Mesendoderm (in vitro differentiated cells): Measurements from ENCODE around the gene TNNI2.

Source experiments
- DNase-seq: peaks from one replicate; pipeline ENCODE4 v3.0.0; 2013
- H2AK5ac ChIP-seq: 2 replicates; pipeline ENCODE4 v1.6.1; 2013; ENCODE audit warnings: low read length, inconsistent platforms
- H2BK120ac ChIP-seq: 2 replicates; pipeline ENCODE4 v1.6.1; 2013; ENCODE audit warnings: low read depth, mild to moderate bottlenecking, low read length, moderate library complexity, mixed read lengths
- H2BK15ac ChIP-seq: replicated peaks from 2 replicates; pipeline ENCODE4 v1.6.1; 2013; ENCODE audit warnings: low read depth, mild to moderate bottlenecking, moderate library complexity
- H2BK5ac ChIP-seq: 2 replicates; pipeline ENCODE4 v1.6.1; 2013; ENCODE audit warnings: low read length, inconsistent platforms
- H3K18ac ChIP-seq: 2 replicates; pipeline ENCODE4 v1.6.1; 2013; ENCODE audit warnings: mild to moderate bottlenecking, low read length, mixed read lengths
- H3K23ac ChIP-seq: one replicate; pipeline ENCODE4 v1.6.1; 2013; ENCODE audit warnings: low read length
- H3K27ac ChIP-seq: 2 replicates; pipeline ENCODE4 v1.5.1; 2013; ENCODE audit warnings: low read depth, mild to moderate bottlenecking, inconsistent platforms, low read length, moderate library complexity
- H3K27me3 ChIP-seq: 2 replicates; pipeline ENCODE4 v1.6.1; 2013; ENCODE audit warnings: low read length, control low read depth, mild to moderate bottlenecking, inconsistent platforms; ENCODE audit not compliant: insufficient read depth, poor library complexity
- H3K36me3 ChIP-seq: 2 replicates; pipeline ENCODE4 v1.6.1; 2013; ENCODE audit warnings: low read length, inconsistent platforms; ENCODE audit not compliant: control insufficient read depth, insufficient read depth
- H3K4ac ChIP-seq: one replicate; pipeline ENCODE4 v1.6.1; 2013; ENCODE audit warnings: low read depth, mild to moderate bottlenecking, low read length, moderate library complexity
- H3K4me1 ChIP-seq: 2 replicates; pipeline ENCODE4 v1.6.1; 2013; ENCODE audit warnings: low read depth, low read length, inconsistent platforms; ENCODE audit not compliant: control insufficient read depth
- H3K4me2 ChIP-seq: 2 replicates; pipeline ENCODE4 v1.6.1; 2013; ENCODE audit warnings: low read length
- H3K4me3 ChIP-seq: 2 replicates; pipeline ENCODE4 v1.5.1; 2013; ENCODE audit warnings: mild to moderate bottlenecking, low read length
- H3K56ac ChIP-seq: one replicate; pipeline ENCODE4 v1.6.1; 2013; ENCODE audit warnings: low read length
- H3K79me1 ChIP-seq: 2 replicates; pipeline ENCODE4 v1.6.1; 2013; ENCODE audit warnings: low read length, inconsistent platforms
- H3K79me2 ChIP-seq: 2 replicates; pipeline ENCODE4 v1.6.1; 2013; ENCODE audit warnings: mild to moderate bottlenecking, low read length; ENCODE audit not compliant: control insufficient read depth, insufficient read depth
- H3K9ac ChIP-seq: 2 replicates; pipeline ENCODE4 v1.6.1; 2013; ENCODE audit warnings: low read length, inconsistent platforms
- H4K5ac ChIP-seq: one replicate; pipeline ENCODE4 v1.6.1; 2013; ENCODE audit warnings: low read length
- H4K8ac ChIP-seq: one replicate; pipeline ENCODE4 v1.6.1; 2013; ENCODE audit warnings: low read depth, mild to moderate bottlenecking, control low read depth, low read length, moderate library complexity
- WGBS: extraction: QIAGEN DNeasy Blood & Tissue Kit; methylation state at CpG from one replicate; pipeline ENCODE4 v1.1.7; 2013; ENCODE audit warnings: low lambda C conversion rate, missing lambda C conversion rate; ENCODE audit not compliant: insufficient coverage; ENCODE audit errors: extremely low coverage; 5-methylcytosine and 5-hydroxymethylcytosine counted together

Gene TNNI2

GRCh38 chr11:1830004-1830321, 8.8 kb upstream of the TNNI2 start:
- Histone ChIP-seq H3K27me3 (no peaks in the 10 kb centered on the region), H2BK120ac (no peak overlapping the region), H3K4ac (no peak overlapping the region), H3K4me2 (no peak overlapping the region), H2BK5ac (no peak overlapping the region), H2BK15ac (no peak overlapping the region), H3K79me2 (no peaks in the 10 kb centered on the region), H3K23ac (no peak overlapping the region), H3K18ac (no peak overlapping the region), H3K27ac (no peak overlapping the region), H2AK5ac (no peak overlapping the region), H3K36me3 (no peaks in the 10 kb centered on the region), H3K56ac (no peak overlapping the region), H3K4me1 (no peaks in the 10 kb centered on the region), H4K5ac (no peak overlapping the region), H3K4me3 (no peak overlapping the region), H4K8ac (no peak overlapping the region), H3K79me1 (no peaks in the 10 kb centered on the region), H3K9ac (no peak overlapping the region)
- WGBS = no CpG with 5 or more reads among the region's 6 CpGs
- DNase-seq = no peak

GRCh38 chr11:1830322-1831223, 8.2 kb upstream of the TNNI2 start:
- H3K27ac ChIP-seq = no peak overlapping the region
- no peaks in the 10 kb centered on the region for H3K36me3 ChIP-seq
- no peak overlapping the region for H2BK15ac ChIP-seq
- no peak overlapping the region for H4K5ac ChIP-seq
- H3K23ac ChIP-seq = no peak overlapping the region
- DNase-seq = no peak
- no CpG with 5 or more reads among the region's 33 CpGs for WGBS
- H2AK5ac ChIP-seq = no peak overlapping the region
- H3K4ac ChIP-seq = no peak overlapping the region
- no peak overlapping the region for H3K18ac ChIP-seq
- H3K4me2 ChIP-seq = no peak overlapping the region
- H3K79me2 ChIP-seq = no peaks in the 10 kb centered on the region
- H4K8ac ChIP-seq = no peak overlapping the region
- no peak overlapping the region for H3K56ac ChIP-seq
- no peak overlapping the region for H2BK120ac ChIP-seq
- H3K4me1 ChIP-seq = no peaks in the 10 kb centered on the region
- H2BK5ac ChIP-seq = no peak overlapping the region
- no peaks in the 10 kb centered on the region for H3K27me3 ChIP-seq
- H3K79me1 ChIP-seq = no peaks in the 10 kb centered on the region
- no peak overlapping the region for H3K9ac ChIP-seq
- H3K4me3 ChIP-seq = no peak overlapping the region

GRCh38 chr11:1831338-1832210, 7.2 kb upstream of the TNNI2 start:
- Histone ChIP-seq H3K27me3 (no peaks in the 10 kb centered on the region), H2AK5ac (no peak overlapping the region), H3K4me2 (no peak overlapping the region), H3K23ac (no peak overlapping the region), H3K27ac (no peak overlapping the region), H3K79me1 (no peaks in the 10 kb centered on the region), H3K4me3 (no peak overlapping the region), H2BK15ac (no peak overlapping the region), H4K5ac (no peak overlapping the region), H3K79me2 (no peaks in the 10 kb centered on the region), H3K18ac (no peak overlapping the region), H3K4me1 (no peaks in the 10 kb centered on the region), H2BK120ac (no peak overlapping the region), H3K56ac (peak overlapping the region; percentile 42), H3K9ac (no peak overlapping the region), H4K8ac (no peak overlapping the region), H3K4ac (no peak overlapping the region), H2BK5ac (no peak overlapping the region), H3K36me3 (no peaks in the 10 kb centered on the region)
- WGBS = no CpG with 5 or more reads among the region's 26 CpGs
- no peak for DNase-seq

- Histone ChIP-seq H3K4me2 (peak overlapping the region; percentile 18), H3K4ac (no peak overlapping the region), H3K4me3 (no peak overlapping the region), H3K56ac (peak overlapping the region; percentile 42), H3K79me1 (no peaks in the 10 kb centered on the region), H3K27me3 (no peaks in the 10 kb centered on the region), H3K9ac (no peak overlapping the region), H3K36me3 (no peaks in the 10 kb centered on the region), H3K4me1 (no peaks in the 10 kb centered on the region), H2BK15ac (no peak overlapping the region), H4K8ac (no peak overlapping the region), H2BK120ac (no peak overlapping the region), H3K18ac (no peak overlapping the region), H2AK5ac (no peak overlapping the region), H3K79me2 (no peaks in the 10 kb centered on the region), H2BK5ac (no peak overlapping the region), H4K5ac (no peak overlapping the region), H3K27ac (no peak overlapping the region), H3K23ac (no peak overlapping the region)
- DNase-seq = peak; percentile 26
- WGBS = no CpG with 5 or more reads among the region's 40 CpGs
Observed at GRCh38 chr11:1832211-1832919, 6.4 kb upstream of the TNNI2 start.

GRCh38 chr11:1832920-1833295, 5.9 kb upstream of the TNNI2 start:
- no peaks in the 10 kb centered on the region for H3K36me3 ChIP-seq
- no peak overlapping the region for H4K5ac ChIP-seq
- no peak overlapping the region for H3K4ac ChIP-seq
- no peak overlapping the region for H3K4me2 ChIP-seq
- DNase-seq = no peak
- no peak overlapping the region for H3K4me3 ChIP-seq
- H2BK120ac ChIP-seq = no peak overlapping the region
- WGBS = no CpG with 5 or more reads among the region's 17 CpGs
- H3K56ac ChIP-seq = no peak overlapping the region
- H2AK5ac ChIP-seq = no peak overlapping the region
- H3K18ac ChIP-seq = no peak overlapping the region
- no peaks in the 10 kb centered on the region for H3K27me3 ChIP-seq
- no peak overlapping the region for H3K23ac ChIP-seq
- no peak overlapping the region for H2BK5ac ChIP-seq
- no peaks in the 10 kb centered on the region for H3K79me1 ChIP-seq
- H3K4me1 ChIP-seq = no peaks in the 10 kb centered on the region
- H3K9ac ChIP-seq = no peak overlapping the region
- no peak overlapping the region for H3K27ac ChIP-seq
- H3K79me2 ChIP-seq = no peaks in the 10 kb centered on the region
- no peak overlapping the region for H2BK15ac ChIP-seq
- H4K8ac ChIP-seq = no peak overlapping the region
